ENCODE data around the gene NBAS. TPM values are rescaled to one million over a fixed set of nuclear protein-coding genes. Genes with fewer than 3 reads are reported as not detected.

Gene NBAS
- total and polyA plus RNA-seq, 2 of the 4 experiments (the other 2 are of a cell fraction): 22.3 to 105 TPM

- Histone ChIP-seq H4K8ac (ENCODE audit: low read depth in 2 of 2, low read length in 2 of 2) (no peak overlapping the region), H4K5ac (ENCODE audit: low read depth, low read length) (no peak overlapping the region), H3K4me1 (ENCODE audit: control insufficient read depth, insufficient read depth, low read length) (no peaks in the 10 kb centered on the region), H3K79me1 (ENCODE audit: low read depth in 1 of 2, low read length in 2 of 2) (peaks cover 0 to 1% of the 10 kb centered on the region in 2 experiments; a peak in 1 of 4 replicates), H2BK15ac (ENCODE audit: low read depth, low read length) (no peak overlapping the region), H3K4me3 (ENCODE audit: insufficient read depth, low read depth, low read length) (no peak overlapping the region), H3K23ac (ENCODE audit: low read depth, low read length) (no peak overlapping the region), H2AFZ (replicated peaks; ENCODE audit: low read length, poor library complexity) (no peak overlapping the region), H3K4ac (ENCODE audit: low read depth, low read length) (no peak overlapping the region), H2BK20ac (ENCODE audit: low read depth, low read length) (no peak overlapping the region), H3K9me1 (ENCODE audit: insufficient read depth, low read length) (peaks cover 3% of the 10 kb centered on the region; the same call in 1 of the 2 replicates), H3K14ac (replicated peaks; ENCODE audit: low read depth, low read length) (no peak overlapping the region), H4K20me1 (ENCODE audit: insufficient read depth, low read length) (no peaks in the 10 kb centered on the region), H3K9ac (ENCODE audit: low read depth, low read length) (no peak overlapping the region), H3K36me3 (ENCODE audit: control insufficient read depth, insufficient read depth, low read length) (peaks cover 11% of the 10 kb centered on the region), H2AK5ac (ENCODE audit: low read depth, low read length) (no peak overlapping the region), H3K9me3 (ENCODE audit: control insufficient read depth, insufficient read depth, low read length) (no peaks in the 10 kb centered on the region), H2BK120ac (ENCODE audit: low read depth, low read length) (no peak overlapping the region), H3K18ac (ENCODE audit: low read depth, low read length) (no peak overlapping the region), H4K91ac (ENCODE audit: insufficient read depth, low read depth, low read length) (no peak overlapping the region), H3K56ac (ENCODE audit: extremely low read depth, insufficient read depth, low read length) (no peak overlapping the region), H3K4me2 (ENCODE audit: low read depth, low read length) (no peak overlapping the region), H2BK5ac (ENCODE audit: low read depth, low read length, poor library complexity, severe bottlenecking) (no peak overlapping the region), H2AK9ac (replicated peaks; ENCODE audit: low read depth, low read length, poor library complexity) (no peak overlapping the region), H3K27me3 (ENCODE audit: control insufficient read depth, insufficient read depth, low read length) (no peaks in the 10 kb centered on the region), H3K27ac (ENCODE audit: insufficient read depth, low read length) (no peak overlapping the region)
- DNase-seq (no peak), ATAC-seq (ENCODE audit: low read depth) (no peak)
- ChIA-PET CTCF (interaction anchor here (1.2 kb wide), 1 partner anchor 53 kb away, joined by 3 read pairs; no protein-coding TSS in a partner anchor), POLR2A (ENCODE audit: unreplicated experiment) (no interaction called here)
- dilution Hi-C loops (cut with HindIII; ENCODE audit: low sequenced_read_pairs, unreplicated experiment) (no loop called here), in situ Hi-C loops (cut with MboI; ENCODE audit: low sequenced_read_pairs) (no loop called here), intact Hi-C loops (cut with micrococcal nuclease) (no loop called here)
- no peak for TF ChIP-seq ELK1 (IDR thresholded peaks at IDR 0.05; ENCODE audit: borderline replicate concordance, low read depth, low read length)
- TF ChIP-seq RCOR1 (IDR thresholded peaks at IDR 0.05; ENCODE audit: insufficient replicate concordance, low read length): no peak
- TF ChIP-seq BHLHE40 (IDR thresholded peaks at IDR 0.05; ENCODE audit: low read depth, low read length): no peak
- no peak for TF ChIP-seq CEBPB (IDR thresholded peaks at IDR 0.05; ENCODE audit: low read depth, low read length)
- no peak for TF ChIP-seq RFX5 (IDR thresholded peaks at IDR 0.05; ENCODE audit: low read depth, low read length)
- TF ChIP-seq NFE2L2 (IDR thresholded peaks at IDR 0.05; ENCODE audit: low read depth, low read length): no peak
- TF ChIP-seq CTCF (conservative IDR thresholded peaks at IDR 0.05; ENCODE audit: low read depth, low read length): no peak
- no peak for TF ChIP-seq SMC3 (IDR thresholded peaks at IDR 0.05; ENCODE audit: low read depth, low read length)
- no peak for TF ChIP-seq FOS (IDR thresholded peaks at IDR 0.05; ENCODE audit: low read depth, low read length)
- no peak for TF ChIP-seq USF2 (IDR thresholded peaks at IDR 0.05; ENCODE audit: low read depth, low read length)
- TF ChIP-seq POLR2A (IDR thresholded peaks at IDR 0.05; ENCODE audit: low read depth, low read length): no peak
- TF ChIP-seq MAZ (IDR thresholded peaks at IDR 0.05; ENCODE audit: borderline replicate concordance, low read depth, low read length): no peak
- no peak for TF ChIP-seq CHD1 (IDR thresholded peaks at IDR 0.05; ENCODE audit: low read depth, low read length)
- no peak for TF ChIP-seq RAD21 (IDR thresholded peaks at IDR 0.05; ENCODE audit: low read length)
- no peak for TF ChIP-seq MXI1 (IDR thresholded peaks at IDR 0.05; ENCODE audit: borderline replicate concordance, low read depth, low read length)
- no peak for TF ChIP-seq MAFK (IDR thresholded peaks at IDR 0.05; ENCODE audit: low read depth, low read length)
- no CpG with 5 or more reads among the region's 3 CpGs for WGBS, 2 experiments (ENCODE audit: extremely low coverage in 2 of 2, insufficient read length in 1 of 2)
- no TSS peak for BruUV-seq (replicated peaks)
Measured at GRCh38 chr2:15412309-15412708, 148.8 kb downstream of the NBAS start.

Data from IMR-90 (cell line).